GM19372 (cell line): ENCODE results near the gene LINGO3.

Experiments
- ATAC-seq: cut with Tn5 transposase; IDR thresholded peaks from one replicate; pipeline ENCODE4 v1.9.1; 2021; ENCODE audit warnings: mild to moderate bottlenecking, low read depth, moderate library complexity; ENCODE audit not compliant: unreplicated experiment

Gene LINGO3

DNA sequence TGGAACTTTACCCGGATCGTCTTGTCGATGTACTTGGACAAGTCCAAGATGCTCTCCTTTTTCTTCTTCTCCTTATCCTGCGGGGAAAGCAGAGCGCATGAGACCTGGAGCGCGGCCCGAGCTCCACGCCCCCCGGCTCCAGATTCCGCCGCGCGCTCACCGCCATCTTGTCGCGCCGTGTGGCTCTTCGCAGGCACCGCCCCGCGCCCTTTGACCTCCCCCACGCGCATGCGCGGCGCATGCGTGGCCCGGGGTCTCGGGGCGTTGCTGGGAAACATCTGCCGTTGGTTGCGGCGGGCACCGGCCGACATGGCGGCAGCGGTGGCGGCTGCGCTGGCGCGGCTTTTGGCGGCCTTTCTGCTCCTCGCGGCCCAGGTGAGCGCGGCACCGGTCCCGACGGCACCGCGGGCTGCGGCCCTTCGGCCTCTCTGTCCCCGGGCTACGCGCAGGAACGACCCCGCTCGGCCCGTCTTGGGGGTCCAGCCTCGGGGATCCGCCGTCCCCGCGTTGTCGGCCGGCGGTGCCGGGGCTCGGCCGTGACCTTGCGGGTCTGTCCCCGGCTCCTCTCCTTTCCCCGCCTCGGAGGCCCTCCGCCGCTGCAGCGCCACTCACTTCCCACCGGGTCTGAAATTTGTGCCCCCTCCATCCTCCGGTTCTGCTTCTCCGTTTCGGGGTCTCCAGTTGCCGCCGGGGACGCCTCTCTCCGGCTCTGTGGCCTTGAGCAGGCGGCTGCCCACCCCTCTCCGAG, 20.6 kb upstream of the LINGO3 start, which contains the start of the genes LSM7 and SPPL2B:
LSM7 (minus strand) TSS at position 186 of the 748 bp plus-strand sequence; CDS start at position 166, 20 bp downstream.
SPPL2B (plus strand) TSS at position 284 of the 748 bp plus-strand sequence; CDS start at position 310, 26 bp downstream.
- ATAC-seq = peak; percentile 60

DNA sequence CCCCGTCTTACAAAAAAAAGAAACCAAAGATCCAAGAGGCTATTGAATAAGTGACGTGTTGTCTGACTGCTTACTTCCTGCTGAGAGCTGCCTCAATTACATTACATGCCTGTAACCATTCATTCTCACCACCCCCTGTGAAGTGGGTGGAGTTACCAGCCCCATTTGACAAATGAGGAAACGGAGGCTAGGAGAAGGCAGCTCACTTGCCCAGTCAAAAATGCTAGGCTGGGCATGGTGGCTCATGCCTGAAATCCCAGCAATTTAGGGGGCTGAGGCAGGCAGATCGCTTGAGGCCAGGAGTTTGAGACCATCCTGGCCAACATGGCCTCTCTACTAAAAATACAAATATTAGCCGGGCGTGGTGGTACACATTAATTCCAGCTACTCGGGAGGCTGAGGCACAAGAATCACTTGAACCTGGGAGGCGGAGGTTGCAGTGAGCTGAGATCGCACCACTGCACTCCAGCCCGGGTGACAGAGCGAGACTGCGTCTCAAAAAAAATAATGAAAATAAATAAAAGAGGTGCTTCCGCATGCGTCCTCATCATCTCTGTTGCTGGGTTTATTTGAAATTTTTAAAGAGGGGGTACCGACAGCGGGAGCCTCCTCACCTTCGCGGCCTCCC, 19.9 kb upstream of the LINGO3 start:
- no peak for ATAC-seq

DNA sequence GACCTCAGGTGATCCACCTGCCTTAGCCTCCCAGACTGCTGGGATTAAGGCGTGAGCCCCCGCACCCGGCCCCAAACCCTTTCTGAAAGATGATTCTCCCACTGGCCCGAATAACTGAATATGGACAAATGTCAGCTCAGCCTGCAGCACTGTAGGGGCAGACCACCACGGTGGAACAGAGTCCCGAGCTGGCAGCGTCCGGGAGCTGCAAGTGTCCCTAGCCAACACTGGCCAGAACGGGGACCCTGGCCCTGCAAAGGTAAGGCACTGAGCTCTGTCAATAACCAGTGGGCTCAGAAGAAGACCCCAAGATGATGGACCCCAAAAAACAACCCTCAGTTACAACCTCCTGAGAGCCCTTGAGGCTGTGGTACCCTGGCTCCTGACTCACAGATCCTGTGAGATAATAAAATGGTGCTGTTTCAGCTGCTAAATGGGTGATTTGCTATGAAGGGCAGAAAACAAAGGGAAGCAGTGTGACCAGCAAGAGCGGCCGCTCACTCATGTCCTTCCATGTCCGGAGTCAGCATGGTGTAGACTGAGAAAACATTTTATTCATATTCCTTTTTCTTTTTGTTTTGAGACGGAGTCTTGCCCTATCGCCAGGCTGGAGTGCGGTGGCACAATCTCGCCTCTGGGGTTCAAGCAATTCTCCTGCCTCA, 18.9 kb upstream of the LINGO3 start:
- ATAC-seq = no peak

DNA sequence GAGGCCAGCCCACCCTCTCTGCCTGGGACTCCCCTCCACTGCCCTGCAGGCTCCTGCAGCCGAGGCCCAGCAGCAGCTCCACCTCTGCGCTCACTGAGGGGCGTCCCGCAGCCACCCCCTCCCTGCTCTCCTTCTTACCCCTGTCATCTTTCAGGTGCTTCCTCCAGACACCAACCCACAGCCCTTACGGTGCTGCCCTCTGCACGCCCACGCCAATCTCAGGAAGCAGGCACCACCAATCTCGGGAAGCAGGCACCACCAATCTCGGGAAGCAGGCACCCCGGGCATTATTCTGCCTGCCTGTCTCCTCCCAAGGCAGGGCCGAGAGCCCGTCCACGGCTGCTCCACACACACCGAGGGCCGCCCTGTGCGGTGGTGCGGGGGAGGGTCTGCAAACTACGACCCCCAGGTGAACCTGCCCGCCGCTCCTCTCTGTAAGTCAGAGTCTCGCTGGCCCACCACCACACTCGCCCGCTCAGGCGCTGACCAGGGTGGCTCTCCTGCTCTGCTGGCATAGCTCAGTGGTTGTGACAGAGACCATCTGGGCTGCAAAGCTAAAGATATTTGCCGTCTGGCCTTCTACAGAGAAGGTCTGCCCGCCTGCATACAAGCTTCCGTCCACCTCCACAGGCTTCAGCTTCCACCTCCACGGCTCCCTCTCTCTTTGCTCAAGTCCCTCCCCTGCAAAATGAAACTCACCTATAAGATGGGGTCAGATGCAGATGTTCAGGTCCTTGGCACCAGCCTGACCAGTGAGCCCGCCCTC, 17.5 kb upstream of the LINGO3 start:
- ATAC-seq = no peak

DNA sequence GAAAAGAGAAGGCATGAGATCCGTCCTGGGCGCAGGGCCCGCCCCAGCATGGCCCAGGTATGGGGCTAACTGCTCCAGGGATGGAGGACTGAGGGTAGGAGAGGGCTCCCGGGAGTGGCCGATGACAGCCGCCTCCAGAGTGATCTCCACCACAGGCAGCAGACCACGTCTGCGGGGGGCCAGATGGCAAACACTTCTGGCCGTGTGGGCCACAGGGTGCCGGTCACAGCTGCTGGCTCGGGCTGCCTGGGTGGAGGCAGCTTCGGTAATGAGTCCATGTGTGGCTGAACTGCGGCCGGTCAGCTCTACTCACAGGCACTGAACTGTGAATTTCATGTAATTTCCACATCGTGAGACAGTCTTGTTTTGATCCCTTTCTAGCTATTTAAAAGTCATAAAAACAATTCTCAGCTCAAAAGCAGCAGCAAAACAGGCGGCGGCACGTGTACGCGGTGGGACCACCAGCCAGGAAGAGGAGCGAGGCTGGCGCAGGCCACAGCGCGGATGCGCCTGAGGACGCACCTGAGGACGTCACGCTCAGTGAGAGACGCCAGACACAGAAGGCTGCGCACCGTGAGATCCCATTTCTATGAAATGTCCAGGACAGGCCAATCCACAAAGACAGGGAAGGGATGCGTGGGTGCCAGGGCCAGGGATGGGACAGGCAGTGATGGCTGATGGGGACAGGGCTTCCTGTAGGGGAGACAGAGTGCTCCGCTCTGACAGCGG, 16.4 kb upstream of the LINGO3 start:
- no peak for ATAC-seq

DNA sequence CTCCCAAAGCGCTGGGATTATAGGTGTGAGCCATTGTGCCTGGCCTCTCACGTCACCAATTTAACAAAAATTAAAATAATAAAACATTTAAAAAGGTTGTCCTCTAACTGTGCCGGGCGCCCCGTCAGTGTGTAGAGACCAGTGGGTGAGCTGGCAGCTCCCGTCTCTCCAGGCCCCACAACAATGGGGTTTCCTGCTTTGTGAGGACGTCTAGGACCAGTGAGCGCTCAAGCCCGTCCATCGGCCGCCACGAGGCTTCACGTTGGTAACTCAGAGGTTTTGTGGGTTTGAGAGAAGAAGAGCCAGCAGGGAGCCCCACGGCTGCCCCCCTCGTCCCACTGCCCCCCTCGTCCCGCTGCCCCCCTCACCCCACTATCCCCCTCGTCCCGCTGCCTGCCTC, 15.8 kb upstream of the LINGO3 start:
- no peak for ATAC-seq

DNA sequence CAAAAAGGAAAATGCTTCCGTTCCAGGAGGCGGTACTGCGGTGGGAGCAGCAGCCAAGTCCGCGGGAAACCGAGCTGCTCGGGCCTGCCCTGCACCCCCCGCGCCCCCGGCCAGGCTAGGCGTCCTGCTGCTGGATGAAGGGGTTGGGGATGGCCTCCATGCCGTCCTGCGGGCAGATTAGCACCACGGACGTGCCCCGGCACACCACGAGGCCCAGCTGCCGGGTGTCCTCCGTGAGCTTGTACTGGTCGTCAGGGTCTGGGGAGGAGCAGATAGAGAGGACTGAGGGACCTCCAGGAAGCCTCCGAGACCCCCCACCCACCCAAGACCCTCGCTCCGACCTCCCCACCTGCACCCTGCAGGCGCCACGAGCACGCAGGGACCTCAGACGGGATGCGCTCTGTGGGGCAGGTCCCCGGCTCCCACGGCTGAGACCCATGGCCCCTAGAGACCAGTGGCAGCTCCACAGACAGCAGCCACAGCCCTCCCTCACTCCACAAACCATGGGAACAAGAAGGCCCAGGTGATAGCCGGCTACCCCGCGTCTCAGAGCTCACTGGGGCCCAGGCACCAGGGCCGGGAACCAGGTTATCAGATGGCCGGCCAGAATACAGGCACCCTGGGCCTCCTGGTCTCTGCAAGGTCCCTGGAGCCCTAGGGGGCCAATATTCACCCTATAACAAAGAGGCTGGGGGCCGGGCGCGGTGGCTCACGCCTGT, 13.8 kb upstream of the LINGO3 start:
- no peak for ATAC-seq

DNA sequence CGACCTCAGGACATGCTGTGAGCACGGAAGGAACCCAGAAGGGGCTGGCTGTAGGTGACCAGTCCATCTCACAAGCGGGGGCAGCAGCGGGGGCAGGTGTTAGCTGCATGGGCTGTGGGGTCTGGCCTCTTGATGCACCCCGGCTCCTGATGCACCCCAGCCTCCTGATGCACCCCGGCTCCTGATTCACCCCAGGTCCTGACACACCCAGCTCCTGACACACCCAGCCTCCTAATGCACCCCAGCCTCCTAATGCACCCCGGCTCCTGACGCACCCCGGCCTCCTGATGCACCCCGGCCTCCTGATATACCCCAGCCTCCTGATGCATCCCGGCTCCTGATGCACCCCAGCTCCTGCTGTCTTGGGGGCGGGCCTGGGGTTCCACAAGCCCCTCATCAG, 13.0 kb upstream of the LINGO3 start:
- ATAC-seq = no peak

DNA sequence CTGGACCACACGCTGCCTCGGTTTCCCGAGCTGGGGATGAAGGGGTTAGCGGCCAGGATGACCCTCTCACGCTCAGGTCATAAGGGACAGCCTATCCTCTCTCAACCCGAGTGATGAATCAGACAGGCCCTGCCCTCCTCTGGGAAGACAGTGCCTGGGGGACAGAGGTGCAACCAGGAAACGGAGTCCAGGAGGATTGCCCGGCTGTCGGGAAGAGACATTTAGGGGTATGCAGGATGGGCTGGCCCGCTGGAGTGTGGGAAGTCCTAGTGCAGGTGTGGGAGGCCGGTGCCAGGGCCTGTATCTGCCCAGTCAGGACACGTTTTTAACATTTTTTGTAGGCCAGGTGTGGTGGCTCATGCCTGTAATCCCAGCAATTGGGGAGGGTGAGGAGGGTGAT, 12.1 kb upstream of the LINGO3 start:
- ATAC-seq = no peak

DNA sequence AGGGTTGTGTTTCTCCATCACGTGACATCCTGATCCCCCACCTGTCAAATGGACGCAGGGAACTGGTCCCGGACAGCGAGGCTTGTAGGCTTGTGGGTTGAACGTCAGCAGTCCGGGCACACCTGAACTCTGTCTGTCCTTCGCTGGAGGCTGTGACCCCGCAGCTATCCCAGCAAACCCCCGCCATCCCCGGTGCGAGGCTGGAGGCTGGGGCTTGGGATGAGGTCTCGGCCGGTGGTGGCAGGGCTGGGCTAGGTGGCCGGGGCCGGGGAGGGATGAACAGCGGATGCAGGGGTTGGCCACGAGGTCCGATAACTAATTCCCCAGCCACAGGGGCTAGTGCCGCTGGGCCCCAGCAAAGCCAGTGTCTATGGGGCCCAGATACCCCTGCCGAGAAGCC, 11.6 kb upstream of the LINGO3 start:
- no peak for ATAC-seq

DNA sequence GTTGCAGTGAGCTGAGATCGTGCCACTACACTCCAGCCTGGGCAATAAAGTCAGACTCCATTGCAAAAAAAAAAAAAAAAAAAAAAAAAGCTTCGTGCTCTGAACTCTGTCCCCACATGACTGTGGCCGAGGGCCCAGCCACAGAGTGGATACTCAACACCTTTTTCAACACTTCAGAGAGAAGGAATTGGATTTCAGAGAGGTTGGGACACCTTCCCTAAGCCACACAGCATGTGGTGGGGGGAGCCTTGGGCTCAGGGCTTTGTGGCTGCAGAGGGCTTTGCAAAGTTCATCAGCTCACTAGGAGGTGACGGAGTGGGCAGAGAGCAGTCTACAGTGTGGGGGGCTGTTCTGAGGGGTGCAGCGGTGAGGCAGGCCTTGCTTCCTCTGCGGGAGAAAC, 11.0 kb upstream of the LINGO3 start:
- ATAC-seq = no peak

DNA sequence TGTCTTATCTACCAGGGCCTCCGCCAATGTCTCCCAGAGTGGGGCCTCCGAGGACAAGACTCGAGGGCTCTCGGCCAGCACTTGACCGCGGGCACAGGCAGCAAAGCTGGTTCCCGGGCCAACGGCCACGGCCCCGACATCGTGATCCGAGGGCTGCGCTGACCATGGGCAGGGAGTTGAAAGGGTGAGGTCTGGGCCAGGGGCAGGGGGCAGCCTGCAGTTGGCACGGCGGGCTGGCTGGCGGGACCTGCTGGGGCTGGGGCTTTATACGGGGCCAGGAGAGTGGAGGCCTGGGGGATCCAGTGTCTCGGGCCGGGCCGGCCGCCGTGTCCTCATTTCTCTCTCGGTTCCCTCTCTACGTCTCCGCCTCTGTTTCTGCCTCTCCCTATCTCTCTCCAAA, 9.8 kb upstream of the LINGO3 start:
- ATAC-seq = no peak

DNA sequence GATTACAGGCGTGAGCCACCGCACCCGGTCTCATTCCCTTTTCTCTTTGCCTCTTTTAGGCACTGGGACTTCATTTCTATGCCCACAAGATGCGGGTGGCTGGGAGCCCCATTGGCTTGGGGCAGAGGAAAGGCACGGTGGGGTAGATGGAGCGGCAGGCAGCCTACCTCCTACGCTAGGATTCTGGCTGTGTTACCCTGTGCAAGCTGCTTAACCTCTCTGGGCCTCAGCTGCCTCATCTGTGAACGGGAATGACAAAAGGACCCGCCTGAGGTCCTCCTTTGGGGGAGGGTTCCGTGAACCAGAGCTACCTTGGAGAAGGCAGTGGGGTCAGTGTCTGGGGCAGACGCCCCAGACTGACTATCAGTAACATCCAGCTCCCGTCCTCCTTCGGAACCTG, 9.3 kb upstream of the LINGO3 start:
- no peak for ATAC-seq

DNA sequence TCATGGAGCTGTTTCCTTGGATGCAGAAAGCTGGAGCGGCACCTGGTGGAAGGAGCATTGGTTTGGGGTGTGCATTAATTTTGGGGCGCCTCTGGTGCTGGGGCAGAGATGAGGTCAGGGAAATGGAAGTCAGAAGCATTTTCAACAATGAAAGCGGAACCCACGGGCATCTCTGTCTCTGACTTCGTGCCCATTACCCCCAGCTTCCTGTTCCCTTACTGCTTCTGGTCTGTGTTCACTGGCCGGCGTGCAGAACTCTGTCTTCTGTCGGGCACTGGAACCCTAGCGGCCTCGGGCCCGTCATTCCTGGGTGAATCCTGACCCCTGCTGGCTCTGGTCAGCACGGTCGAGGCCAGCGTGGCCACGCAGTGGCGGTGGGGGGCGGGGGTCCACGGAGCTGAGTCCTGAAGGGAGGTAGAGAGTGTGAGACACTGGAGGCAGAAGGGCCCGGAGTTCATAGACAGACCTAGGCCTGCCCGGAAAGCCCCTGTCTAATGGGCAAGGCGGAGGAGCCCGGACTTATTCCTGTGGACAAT, 7.9 kb upstream of the LINGO3 start:
- ATAC-seq = no peak

DNA sequence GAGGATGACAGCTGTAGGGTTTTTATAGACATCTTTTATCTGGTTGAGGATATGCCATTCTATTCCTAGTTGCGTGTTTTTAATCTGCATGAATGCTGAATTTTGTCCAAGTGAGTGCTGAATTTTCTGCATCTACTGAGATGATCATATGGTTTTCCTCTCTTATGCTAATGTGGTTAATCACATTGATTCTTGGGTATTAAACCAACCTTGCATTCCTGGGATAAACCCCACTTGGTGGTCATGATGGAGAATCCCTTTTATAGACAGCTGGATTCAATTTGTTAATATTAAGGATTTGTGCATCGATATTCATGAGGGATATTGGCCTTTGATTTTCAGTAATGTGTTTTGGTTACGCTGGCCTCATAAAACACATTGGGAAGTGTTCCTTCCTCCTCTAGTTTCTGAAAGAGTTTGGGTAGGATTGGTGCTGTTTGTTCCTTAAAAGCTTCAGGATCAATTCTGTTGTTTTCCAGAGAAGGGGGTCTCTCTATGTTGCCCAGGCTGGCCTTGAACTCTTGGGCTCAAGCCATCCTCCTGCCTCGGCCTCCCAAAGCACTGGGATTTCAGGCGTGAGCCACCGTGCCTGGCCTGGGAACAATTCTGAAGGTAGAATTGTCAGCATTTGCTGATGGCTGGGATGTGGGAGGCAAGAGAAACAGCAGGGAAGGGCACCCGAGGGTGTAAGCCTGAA, 7.3 kb upstream of the LINGO3 start:
- no peak for ATAC-seq

DNA sequence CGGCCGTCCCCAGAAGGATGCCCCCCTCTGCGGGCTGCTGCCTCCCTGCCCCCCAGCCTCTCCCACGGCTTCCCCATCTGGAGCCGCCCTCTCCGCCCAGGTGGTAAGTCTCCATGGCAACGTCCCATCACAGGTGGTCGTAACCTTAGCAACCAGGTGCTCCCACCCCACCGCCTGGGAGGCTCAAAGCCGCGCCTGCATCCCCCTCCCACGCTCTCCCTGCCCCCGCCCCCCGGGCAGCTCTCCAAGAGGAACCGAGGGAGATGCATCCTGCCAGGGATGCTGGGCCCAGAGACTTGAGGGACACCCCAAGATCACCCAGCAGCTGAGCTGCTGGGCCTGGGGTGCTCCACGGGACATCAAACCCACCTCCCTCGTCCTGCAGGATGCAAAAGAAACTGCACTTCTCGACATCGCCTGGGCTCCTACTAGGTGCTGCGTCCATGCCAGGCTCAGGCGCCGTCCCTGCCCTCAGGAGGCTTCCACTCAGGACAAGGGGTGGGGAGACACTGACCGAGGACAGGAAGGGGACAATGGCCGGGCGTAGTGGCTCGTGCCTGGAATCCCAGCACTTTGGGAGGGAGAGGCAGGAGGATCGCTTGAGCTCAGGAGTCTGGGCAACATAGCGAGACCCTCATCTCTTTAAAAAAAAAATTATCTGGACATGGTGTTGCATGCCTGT, 5.0 kb upstream of the LINGO3 start:
- no peak for ATAC-seq

DNA sequence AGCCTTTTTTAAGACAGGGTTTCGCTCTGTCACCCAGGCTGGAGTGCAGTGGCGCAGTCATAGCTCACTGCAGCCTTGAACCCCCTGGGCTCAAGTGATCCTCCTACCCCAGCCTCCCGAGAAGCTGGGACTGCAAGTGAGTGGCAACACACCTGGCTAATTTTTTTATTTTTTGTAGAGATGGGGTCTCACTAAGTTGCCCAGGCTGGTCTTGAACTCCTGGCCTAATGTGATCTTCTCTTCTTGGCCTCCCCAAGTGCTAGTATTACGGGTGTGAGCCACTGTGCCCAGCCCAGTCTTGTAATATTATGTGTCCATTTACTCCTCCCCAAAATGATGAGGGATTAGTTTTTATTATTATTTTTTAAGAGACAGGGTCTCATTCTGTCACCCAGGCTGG, 3.1 kb upstream of the LINGO3 start:
- ATAC-seq = no peak

DNA sequence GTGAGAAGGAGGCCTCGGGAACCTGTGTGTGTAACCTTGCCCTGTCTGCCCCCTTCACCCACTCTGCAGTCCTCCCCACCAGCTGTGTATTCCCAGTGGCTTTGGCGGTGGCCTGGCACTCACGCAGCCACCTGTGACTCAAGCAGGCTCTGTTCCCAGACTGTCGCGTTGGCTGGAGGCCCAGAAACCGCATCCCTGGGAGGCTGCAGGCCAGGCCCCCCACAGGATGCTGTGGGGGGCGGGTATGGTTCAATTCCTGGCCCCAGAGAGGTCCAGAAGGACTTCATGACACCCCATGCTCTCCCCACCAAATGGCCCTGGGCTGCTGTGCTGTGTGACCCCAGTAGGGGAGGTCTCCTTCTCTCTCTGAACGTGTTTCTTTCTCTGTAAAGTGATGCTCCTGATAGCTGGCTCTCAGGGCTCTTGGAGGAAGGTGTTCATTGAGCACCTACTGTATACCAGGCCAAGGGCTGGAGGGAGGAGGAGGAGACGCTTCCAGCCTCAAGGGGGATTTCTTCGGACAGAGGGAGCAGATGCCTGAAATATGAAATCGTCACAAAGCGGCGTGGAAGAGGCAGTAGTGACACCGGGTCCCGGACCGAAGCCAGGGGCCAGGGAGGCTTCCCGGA, 1.9 kb upstream of the LINGO3 start:
- no peak for ATAC-seq
